Measurements from ENCODE around the gene MBLAC1.
"Not testable (repeated sequence)": the region's sequence is repeated elsewhere in the genome, so short reads cannot be mapped to it uniquely, and the experiment has no call there.

MBLAC1 gene

GRCh38 chr7:100142461-100142860, 15.7 kb downstream of the MBLAC1 start:
- no peak overlapping the region for H3K9ac ChIP-seq (ENCODE audit: low read length)
- H3K4me3 ChIP-seq (ENCODE audit: insufficient read depth in 1 of 2, low read depth in 1 of 2, low read length in 2 of 2): no peak overlapping the region
- H3K18ac ChIP-seq (ENCODE audit: low read depth in 1 of 2, low read length in 2 of 2): no peak overlapping the region
- H4K8ac ChIP-seq (ENCODE audit: low read length): no peak overlapping the region
- no peaks in the 10 kb centered on the region for H3K9me3 ChIP-seq (ENCODE audit: control insufficient read depth, low read length)
- H2BK12ac ChIP-seq (ENCODE audit: low read length in 2 of 2): no peak overlapping the region
- H3K79me1 ChIP-seq (replicated peaks; ENCODE audit: low read length, poor library complexity, severe bottlenecking): no peaks in the 10 kb centered on the region
- peaks cover 4 to 7% of the 10 kb centered on the region in 2 experiments for H3K27me3 ChIP-seq (ENCODE audit: control insufficient read depth in 1 of 2, insufficient read depth in 1 of 2, low read length in 2 of 2)
- H2BK15ac ChIP-seq (ENCODE audit: low read depth, poor library complexity, severe bottlenecking): no peak overlapping the region
- no peak for DNase-seq
- H2BK5ac ChIP-seq (ENCODE audit: low read depth, low read length, poor library complexity, severe bottlenecking): no peak overlapping the region
- H3K4me2 ChIP-seq (ENCODE audit: low read length, poor library complexity, severe bottlenecking): no peak overlapping the region
- no peak overlapping the region for H2AK5ac ChIP-seq (ENCODE audit: low read length, severe bottlenecking)
- H3K36me3 ChIP-seq (ENCODE audit: control insufficient read depth in 1 of 2, insufficient read depth in 2 of 2, low read depth in 1 of 2, low read length in 2 of 2): no peaks in the 10 kb centered on the region
- no peak overlapping the region for H3K14ac ChIP-seq (ENCODE audit: low read length in 2 of 2)
- H2BK120ac ChIP-seq (ENCODE audit: low read depth, low read length): no peak overlapping the region
- 94% methylated on average over 3 of the region's 3 CpGs for WGBS
- H4K91ac ChIP-seq (ENCODE audit: low read length): no peak overlapping the region
- H2AFZ ChIP-seq (ENCODE audit: low read depth, low read length): no peak overlapping the region
- no peaks in the 10 kb centered on the region for H3K4me1 ChIP-seq (ENCODE audit: control insufficient read depth, insufficient read depth, low read depth, low read length)
- H3K4ac ChIP-seq (ENCODE audit: low read depth in 1 of 2, low read length in 2 of 2): no peak overlapping the region
- H3K27ac ChIP-seq (ENCODE audit: low read length, poor library complexity, severe bottlenecking): no peak overlapping the region
- no peak overlapping the region for H3K23ac ChIP-seq (ENCODE audit: low read length in 2 of 2)

DNA sequence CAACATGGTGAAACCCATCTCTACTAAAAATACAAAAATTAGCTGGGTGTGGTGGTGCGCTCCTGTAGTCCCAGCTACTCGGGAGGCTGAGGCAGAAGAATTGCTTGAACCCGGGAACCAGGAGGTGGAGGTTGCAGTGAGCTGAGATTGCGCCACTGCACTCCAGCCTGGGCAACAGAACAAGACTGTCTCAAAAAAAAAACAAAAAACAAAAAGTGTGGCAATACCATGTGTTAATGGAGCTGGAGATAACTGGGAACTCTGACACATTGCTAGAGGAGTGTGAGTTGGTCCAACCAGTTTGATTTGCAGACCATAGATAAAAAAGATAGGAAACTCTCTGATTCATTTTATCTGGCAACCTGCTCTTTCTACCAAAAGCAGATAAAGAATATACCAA, 19.6 kb downstream of the MBLAC1 start:
- not testable (repeated sequence) for H2BK12ac ChIP-seq (ENCODE audit: low read length in 2 of 2); H3K18ac ChIP-seq (ENCODE audit: low read depth in 1 of 2, low read length in 2 of 2); H3K27me3 ChIP-seq (ENCODE audit: control insufficient read depth in 1 of 2, insufficient read depth in 1 of 2, low read length in 2 of 2); H2AFZ ChIP-seq (ENCODE audit: low read depth, low read length); H3K79me1 ChIP-seq (replicated peaks; ENCODE audit: low read length, poor library complexity, severe bottlenecking); H3K4me1 ChIP-seq (ENCODE audit: control insufficient read depth, insufficient read depth, low read depth, low read length); DNase-seq; H4K8ac ChIP-seq (ENCODE audit: low read length); H3K27ac ChIP-seq (ENCODE audit: low read length, poor library complexity, severe bottlenecking); H2BK5ac ChIP-seq (ENCODE audit: low read depth, low read length, poor library complexity, severe bottlenecking); H3K9ac ChIP-seq (ENCODE audit: low read length); H3K36me3 ChIP-seq (ENCODE audit: control insufficient read depth in 1 of 2, insufficient read depth in 2 of 2, low read depth in 1 of 2, low read length in 2 of 2); H3K23ac ChIP-seq (ENCODE audit: low read length in 2 of 2); H3K4me3 ChIP-seq (ENCODE audit: insufficient read depth in 1 of 2, low read depth in 1 of 2, low read length in 2 of 2); H4K91ac ChIP-seq (ENCODE audit: low read length); H2AK5ac ChIP-seq (ENCODE audit: low read length, severe bottlenecking); H3K4ac ChIP-seq (ENCODE audit: low read depth in 1 of 2, low read length in 2 of 2); H2BK120ac ChIP-seq (ENCODE audit: low read depth, low read length); H3K9me3 ChIP-seq (ENCODE audit: control insufficient read depth, low read length); H3K4me2 ChIP-seq (ENCODE audit: low read length, poor library complexity, severe bottlenecking); H2BK15ac ChIP-seq (ENCODE audit: low read depth, poor library complexity, severe bottlenecking); H3K14ac ChIP-seq (ENCODE audit: low read length in 2 of 2)
- WGBS: 96% methylated on average over 4 of the region's 4 CpGs

DNA sequence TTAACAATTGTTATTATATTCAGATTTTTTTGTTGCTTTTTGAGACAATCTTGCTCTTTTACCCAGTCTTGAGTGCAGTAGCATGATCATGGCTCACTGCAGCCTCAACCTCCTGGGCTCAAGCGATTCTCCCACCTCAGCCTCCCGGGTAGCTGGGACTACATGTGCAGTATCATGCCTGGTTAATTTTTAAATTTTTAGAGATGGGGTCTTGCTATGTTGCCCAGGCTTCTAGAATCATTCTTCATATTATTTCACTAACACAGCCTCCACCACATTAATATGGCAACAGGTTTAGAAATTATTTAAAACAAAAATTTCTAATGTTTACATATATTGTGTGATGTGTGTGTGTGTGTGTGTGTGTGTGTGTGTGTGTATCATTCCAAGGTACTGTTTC, 20.5 kb downstream of the MBLAC1 start:
- 100% methylated on average over 1 of the region's 2 CpGs for WGBS
- H3K27ac ChIP-seq (ENCODE audit: low read length, poor library complexity, severe bottlenecking): no peak overlapping the region
- no peak overlapping the region for H2BK12ac ChIP-seq (ENCODE audit: low read length in 2 of 2)
- no peaks in the 10 kb centered on the region for H3K27me3 ChIP-seq (ENCODE audit: control insufficient read depth in 1 of 2, insufficient read depth in 1 of 2, low read length in 2 of 2)
- no peak overlapping the region for H2BK120ac ChIP-seq (ENCODE audit: low read depth, low read length)
- DNase-seq: no peak
- no peak overlapping the region for H3K23ac ChIP-seq (ENCODE audit: low read length in 2 of 2)
- no peak overlapping the region for H3K4me3 ChIP-seq (ENCODE audit: insufficient read depth in 1 of 2, low read depth in 1 of 2, low read length in 2 of 2)
- no peak overlapping the region for H4K91ac ChIP-seq (ENCODE audit: low read length)
- no peak overlapping the region for H4K8ac ChIP-seq (ENCODE audit: low read length)
- H3K4me2 ChIP-seq (ENCODE audit: low read length, poor library complexity, severe bottlenecking): no peak overlapping the region
- H3K9ac ChIP-seq (ENCODE audit: low read length): no peak overlapping the region
- peaks cover 10% of the 10 kb centered on the region for H3K79me1 ChIP-seq (replicated peaks; ENCODE audit: low read length, poor library complexity, severe bottlenecking)
- no peak overlapping the region for H3K14ac ChIP-seq (ENCODE audit: low read length in 2 of 2)
- H3K36me3 ChIP-seq (ENCODE audit: control insufficient read depth in 1 of 2, insufficient read depth in 2 of 2, low read depth in 1 of 2, low read length in 2 of 2): peaks cover 5 to 9% of the 10 kb centered on the region in 2 experiments
- H2BK5ac ChIP-seq (ENCODE audit: low read depth, low read length, poor library complexity, severe bottlenecking): no peak overlapping the region
- H2AFZ ChIP-seq (ENCODE audit: low read depth, low read length): no peak overlapping the region
- no peak overlapping the region for H2BK15ac ChIP-seq (ENCODE audit: low read depth, poor library complexity, severe bottlenecking)
- no peak overlapping the region for H3K18ac ChIP-seq (ENCODE audit: low read depth in 1 of 2, low read length in 2 of 2)
- no peak overlapping the region for H3K4ac ChIP-seq (ENCODE audit: low read depth in 1 of 2, low read length in 2 of 2)
- peaks cover 9% of the 10 kb centered on the region for H3K4me1 ChIP-seq (ENCODE audit: control insufficient read depth, insufficient read depth, low read depth, low read length)
- H2AK5ac ChIP-seq (ENCODE audit: low read length, severe bottlenecking): no peak overlapping the region
- H3K9me3 ChIP-seq (ENCODE audit: control insufficient read depth, low read length): no peaks in the 10 kb centered on the region

DNA sequence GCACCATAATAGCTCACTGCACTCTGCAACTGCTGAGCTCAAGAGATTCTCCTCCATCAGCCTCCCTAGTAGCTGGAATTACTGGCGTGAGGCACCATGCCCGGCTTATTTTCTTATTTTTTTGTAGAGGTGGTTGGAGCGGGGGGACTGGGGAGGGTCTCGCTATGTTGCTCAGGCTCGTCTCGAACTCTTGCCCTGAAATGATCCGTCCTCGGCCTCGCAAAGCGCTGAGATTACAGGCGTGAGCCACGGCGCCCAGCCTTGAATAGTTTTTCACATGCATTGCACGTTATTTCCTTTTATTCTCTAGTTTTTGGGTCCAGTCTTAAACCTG, 21.4 kb downstream of the MBLAC1 start:
- Histone ChIP-seq H3K27ac (ENCODE audit: low read length, poor library complexity, severe bottlenecking) (peak overlapping the region; percentile 45), H3K23ac (ENCODE audit: low read length in 2 of 2) (no peak overlapping the region), H3K27me3 (ENCODE audit: control insufficient read depth in 1 of 2, insufficient read depth in 1 of 2, low read length in 2 of 2) (no peaks in the 10 kb centered on the region), H4K91ac (ENCODE audit: low read length) (peak overlapping the region; percentile 90), H2AFZ (ENCODE audit: low read depth, low read length) (peak overlapping the region; percentile 94), H3K14ac (ENCODE audit: low read length in 2 of 2) (no peak overlapping the region), H3K4me2 (ENCODE audit: low read length, poor library complexity, severe bottlenecking) (peak overlapping the region; percentile 81), H2BK15ac (ENCODE audit: low read depth, poor library complexity, severe bottlenecking) (no peak overlapping the region), H2BK5ac (ENCODE audit: low read depth, low read length, poor library complexity, severe bottlenecking) (no peak overlapping the region), H3K9me3 (ENCODE audit: control insufficient read depth, low read length) (no peaks in the 10 kb centered on the region), H3K4me3 (ENCODE audit: insufficient read depth in 1 of 2, low read depth in 1 of 2, low read length in 2 of 2) (peak overlapping the region in 1 of 2 experiments; percentile 93), H3K18ac (ENCODE audit: low read depth in 1 of 2, low read length in 2 of 2) (peak overlapping the region; percentile 41 to 73), H3K36me3 (ENCODE audit: control insufficient read depth in 1 of 2, insufficient read depth in 2 of 2, low read depth in 1 of 2, low read length in 2 of 2) (peaks cover 6 to 15% of the 10 kb centered on the region in 2 experiments), H3K9ac (ENCODE audit: low read length) (peak overlapping the region; percentile 93), H3K4ac (ENCODE audit: low read depth in 1 of 2, low read length in 2 of 2) (peak overlapping the region in 1 of 2 experiments; percentile 90), H2BK12ac (ENCODE audit: low read length in 2 of 2) (peak overlapping the region in 1 of 2 experiments; percentile 42), H2AK5ac (ENCODE audit: low read length, severe bottlenecking) (peak overlapping the region; percentile 53), H2BK120ac (ENCODE audit: low read depth, low read length) (no peak overlapping the region), H4K8ac (ENCODE audit: low read length) (peak overlapping the region; percentile 96), H3K79me1 (replicated peaks; ENCODE audit: low read length, poor library complexity, severe bottlenecking) (peaks cover 12% of the 10 kb centered on the region), H3K4me1 (ENCODE audit: control insufficient read depth, insufficient read depth, low read depth, low read length) (peaks cover 9% of the 10 kb centered on the region)
- 59% methylated on average over 7 of the region's 14 CpGs for WGBS
- DNase-seq: no peak

All from mesenchymal stem cell (in vitro differentiated cells and primary cell).